Natural killer cell (primary cell): Measurements from ENCODE around the gene KRTAP6-1. TPM values are rescaled to one million over a fixed set of nuclear protein-coding genes. Genes with fewer than 3 reads are reported as not detected.

Experiments used
- ATAC-seq, 3 donors: fragments of 150-1000 bp in 2 of 3; fragments of 200-7000 bp in 1 of 3; cut with Tn5 transposase; 1 replicate in 1 of 3; 2 replicates in 2 of 3; pipeline ENCODE4 v1.10.0; 2021; ENCODE audit warnings: mild to moderate bottlenecking in 2 of 3, moderate library complexity in 2 of 3
- DNase-seq, 2 donors: peaks; one replicate each; pipeline versions ENCODE4 v3.0.0 to v3.0.0-alpha.2; 2013 to 2021; ENCODE audit warnings: mixed read lengths in 1 of 2
- H3K27ac ChIP-seq: one replicate; pipeline ENCODE4 v1.5.1; 2013; ENCODE audit warnings: mild to moderate bottlenecking, low read length
- H3K27me3 ChIP-seq: one replicate; pipeline ENCODE4 v1.6.1; 2013; ENCODE audit warnings: low read length; ENCODE audit not compliant: control insufficient read depth, insufficient read depth
- H3K36me3 ChIP-seq: one replicate; pipeline ENCODE4 v1.6.1; 2013; ENCODE audit warnings: low read length; ENCODE audit not compliant: control insufficient read depth, insufficient read depth
- H3K4me1 ChIP-seq: one replicate; pipeline ENCODE4 v1.6.1; 2013; ENCODE audit warnings: low read length; ENCODE audit not compliant: control insufficient read depth, insufficient read depth
- H3K4me3 ChIP-seq: one replicate; pipeline ENCODE4 v1.5.1; 2013; ENCODE audit warnings: low read length
- H3K9me3 ChIP-seq: one replicate; pipeline ENCODE4 v1.6.1; 2013; ENCODE audit warnings: low read length; ENCODE audit not compliant: control insufficient read depth, insufficient read depth
- H3K27ac Mint-ChIP-seq, 2 donors: one replicate each; pipeline ENCODE4 v1.8.0; 2022; ENCODE audit warnings: mild to moderate bottlenecking in 2 of 2, mixed read lengths in 2 of 2, moderate library complexity in 1 of 2
- H3K27me3 Mint-ChIP-seq, 2 donors: one replicate each; pipeline ENCODE4 v1.8.0; 2022; ENCODE audit warnings: low read depth in 2 of 2, mixed read lengths in 2 of 2
- H3K36me3 Mint-ChIP-seq: one replicate; pipeline ENCODE4 v1.8.0; 2022; ENCODE audit warnings: mixed read lengths
- H3K4me1 Mint-ChIP-seq, 2 donors: one replicate each; pipeline ENCODE4 v1.8.0; 2022; ENCODE audit warnings: mixed read lengths in 2 of 2
- H3K4me3 Mint-ChIP-seq: one replicate; pipeline ENCODE4 v1.8.0; 2022; ENCODE audit warnings: mild to moderate bottlenecking, moderate library complexity, mixed read lengths
- H3K9me3 Mint-ChIP-seq, 2 donors: one replicate each; pipeline ENCODE4 v1.8.0; 2022; ENCODE audit warnings: mixed read lengths in 2 of 2
- WGBS: methylation state at CpG from one replicate; pipeline ENCODE4 v1.1.7; 2013; ENCODE audit warnings: missing lambda C conversion rate; ENCODE audit not compliant: insufficient coverage; 5-methylcytosine and 5-hydroxymethylcytosine counted together
- intact Hi-C: fragments of 100-400 bp; cut with micrococcal nuclease; formaldehyde crosslinking; loops from one replicate; pipeline ENCODE4 v1.14.2; 2022
- total RNA-seq, 4 donors: library from RNA; stranded (reverse); fragments of 120-200 nt in 1 of 4; gene quantifications; one replicate each; pipeline versions ENCODE4 v1.2.3 to v1.2.4, GENCODE V29; 2013 to 2022
- TF ChIP-seq, protein P1 (sequence below): fragments of 200-600 bp; IDR thresholded peaks from one replicate; pipeline ENCODE4 v1.8.0; 2022; ENCODE audit warnings: antibody characterized with exemption

Gene KRTAP6-1
- total RNA-seq, 3 donors from 2014 or later (not counting 1 experiment from before 2014, with no cell fraction given): not detected

DNA sequence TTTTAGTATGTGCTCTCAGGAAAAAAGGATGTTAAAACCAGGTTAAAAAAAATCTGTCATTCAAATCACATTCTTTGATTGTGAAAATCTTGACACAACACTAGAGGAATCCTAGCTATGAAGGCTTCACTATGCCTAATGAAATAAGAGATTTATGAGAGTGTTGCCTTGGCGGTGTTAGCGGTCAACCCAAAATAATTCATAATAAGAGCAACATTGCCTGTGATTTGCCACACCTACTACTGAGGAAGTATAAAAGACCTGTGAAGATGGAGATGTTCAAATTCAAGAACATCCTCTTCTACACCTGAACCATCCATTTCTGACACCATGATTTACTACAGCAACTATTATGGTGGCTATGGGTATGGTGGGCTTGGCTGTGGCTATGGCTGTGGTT lies 2.4 kb upstream of the KRTAP6-1 start, which contains the start of gene KRTAP20-1:
Gene KRTAP20-1 (plus strand): TSS at position 301 of the 400 bp plus-strand sequence. CDS start 30 bp downstream, at position 331.
- no peaks in the 10 kb centered on the region for H3K36me3 ChIP-seq
- Mint-ChIP-seq H3K27ac (no peak within 1 kb of the TSS), H3K9me3 (peaks cover 3 to 4% of the 10 kb centered on the region in 2 donors), H3K27me3 (no peaks in the 10 kb centered on the region), H3K36me3 (no peaks in the 10 kb centered on the region), H3K4me1 (no peaks in the 10 kb centered on the region), H3K4me3 (no peak within 1 kb of the TSS)
- no CpG with 5 or more reads among the region's 2 CpGs for WGBS
- intact Hi-C loops: no loop called here
- no peak for DNase-seq
- no peak within 1 kb of the TSS for H3K4me3 ChIP-seq
- TF ChIP-seq, protein P1, sequence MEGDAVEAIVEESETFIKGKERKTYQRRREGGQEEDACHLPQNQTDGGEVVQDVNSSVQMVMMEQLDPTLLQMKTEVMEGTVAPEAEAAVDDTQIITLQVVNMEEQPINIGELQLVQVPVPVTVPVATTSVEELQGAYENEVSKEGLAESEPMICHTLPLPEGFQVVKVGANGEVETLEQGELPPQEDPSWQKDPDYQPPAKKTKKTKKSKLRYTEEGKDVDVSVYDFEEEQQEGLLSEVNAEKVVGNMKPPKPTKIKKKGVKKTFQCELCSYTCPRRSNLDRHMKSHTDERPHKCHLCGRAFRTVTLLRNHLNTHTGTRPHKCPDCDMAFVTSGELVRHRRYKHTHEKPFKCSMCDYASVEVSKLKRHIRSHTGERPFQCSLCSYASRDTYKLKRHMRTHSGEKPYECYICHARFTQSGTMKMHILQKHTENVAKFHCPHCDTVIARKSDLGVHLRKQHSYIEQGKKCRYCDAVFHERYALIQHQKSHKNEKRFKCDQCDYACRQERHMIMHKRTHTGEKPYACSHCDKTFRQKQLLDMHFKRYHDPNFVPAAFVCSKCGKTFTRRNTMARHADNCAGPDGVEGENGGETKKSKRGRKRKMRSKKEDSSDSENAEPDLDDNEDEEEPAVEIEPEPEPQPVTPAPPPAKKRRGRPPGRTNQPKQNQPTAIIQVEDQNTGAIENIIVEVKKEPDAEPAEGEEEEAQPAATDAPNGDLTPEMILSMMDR: no peak
- H3K27me3 ChIP-seq: no peaks in the 10 kb centered on the region
- H3K9me3 ChIP-seq: peaks cover 4% of the 10 kb centered on the region
- H3K27ac ChIP-seq: no peak within 1 kb of the TSS
- ATAC-seq: no peak
- H3K4me1 ChIP-seq: no peaks in the 10 kb centered on the region

DNA sequence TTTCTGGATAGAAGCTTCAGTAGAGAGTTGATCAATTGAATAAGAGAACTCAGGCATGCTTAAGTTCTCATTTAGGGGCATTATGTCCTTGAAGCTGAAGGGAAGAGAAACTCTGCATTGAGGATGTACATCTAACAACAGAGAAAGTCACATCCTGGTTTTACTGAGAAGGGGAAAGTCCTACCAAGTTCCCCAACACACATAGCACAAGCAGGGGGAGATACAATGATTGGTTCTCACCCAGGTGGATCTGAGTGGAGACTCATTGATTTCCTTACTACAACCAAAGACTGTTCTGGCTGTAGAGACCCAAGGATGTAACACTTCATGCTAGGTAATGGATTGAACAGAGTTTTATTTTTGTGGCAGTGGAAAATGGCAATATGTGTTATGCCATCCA lies 1.5 kb upstream of the KRTAP6-1 start:
- DNase-seq (no peak), ATAC-seq (no peak)
- Mint-ChIP-seq H3K9me3 (peaks cover 6 to 9% of the 10 kb centered on the region in 2 donors), H3K27ac (no peak overlapping the region), H3K27me3 (no peaks in the 10 kb centered on the region), H3K4me3 (no peak overlapping the region), H3K36me3 (no peaks in the 10 kb centered on the region), H3K4me1 (no peaks in the 10 kb centered on the region)
- H3K4me3 ChIP-seq: no peak overlapping the region
- intact Hi-C loops: no loop called here
- H3K9me3 ChIP-seq: peaks cover 4% of the 10 kb centered on the region
- H3K4me1 ChIP-seq: no peaks in the 10 kb centered on the region
- TF ChIP-seq, protein P1: no peak
- H3K36me3 ChIP-seq: no peaks in the 10 kb centered on the region
- H3K27ac ChIP-seq: no peak overlapping the region
- no peaks in the 10 kb centered on the region for H3K27me3 ChIP-seq

DNA sequence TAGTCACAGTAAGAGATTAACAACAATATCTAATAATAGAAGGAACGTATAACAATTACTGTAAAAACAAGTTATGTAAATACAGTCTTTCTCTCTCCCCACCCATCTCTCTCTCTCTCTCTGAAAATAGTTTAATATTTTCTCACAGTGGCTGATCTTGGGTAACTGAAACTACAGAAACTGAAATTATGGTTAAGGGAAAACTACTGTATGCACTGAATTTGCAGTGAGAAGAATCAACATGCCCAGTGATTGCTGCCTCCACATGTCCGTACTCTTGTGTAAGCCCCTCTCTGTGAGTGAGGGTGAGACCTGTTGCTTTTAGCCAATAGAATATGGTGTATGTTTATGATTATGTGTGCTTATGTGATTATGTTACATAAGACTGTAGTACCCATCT lies 1.6 kb downstream of the KRTAP6-1 start:
- no peak overlapping the region for H3K4me3 Mint-ChIP-seq
- H3K27ac Mint-ChIP-seq: no peak overlapping the region
- no peaks in the 10 kb centered on the region for H3K36me3 ChIP-seq

DNA sequence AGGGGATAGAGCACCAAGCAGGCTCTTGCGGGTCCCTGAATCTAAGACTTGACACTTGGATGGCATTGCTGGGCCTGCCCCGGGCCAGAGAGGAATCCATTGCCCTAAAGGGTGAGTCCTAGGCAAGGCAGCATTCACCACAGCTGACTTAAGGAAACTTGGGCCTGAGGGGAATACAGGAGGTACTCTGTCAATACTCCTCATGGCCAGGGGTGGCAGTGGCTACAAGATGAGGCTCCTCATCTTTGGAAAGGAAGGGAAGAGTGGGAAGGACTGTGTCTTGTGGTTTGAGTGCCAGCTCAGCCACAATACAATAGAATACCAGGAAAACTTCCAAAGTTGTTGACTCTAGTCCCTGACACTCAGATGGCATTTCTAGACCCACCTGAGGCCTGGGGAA lies 7.8 kb downstream of the KRTAP6-1 start:
- WGBS: 90% methylated on average over 2 of the region's 2 CpGs
- Histone ChIP-seq H3K9me3 (peaks cover 3% of the 10 kb centered on the region), H3K27ac (no peak overlapping the region), H3K4me1 (no peaks in the 10 kb centered on the region), H3K4me3 (no peak overlapping the region), H3K27me3 (no peaks in the 10 kb centered on the region), H3K36me3 (no peaks in the 10 kb centered on the region)
- TF ChIP-seq, protein P1: no peak
- Mint-ChIP-seq H3K4me3 (no peak overlapping the region), H3K27me3 (no peaks in the 10 kb centered on the region), H3K4me1 (no peaks in the 10 kb centered on the region), H3K9me3 (peaks cover 21 to 24% of the 10 kb centered on the region in 2 donors), H3K27ac (no peak overlapping the region), H3K36me3 (peaks cover 13% of the 10 kb centered on the region)
- intact Hi-C loops: no loop called here
- no peak for ATAC-seq
- DNase-seq: no peak

More for the DNA sequence above, 1.6 kb downstream of the KRTAP6-1 start:
- intact Hi-C loops: no loop called here
- Mint-ChIP-seq H3K36me3 (no peaks in the 10 kb centered on the region), H3K27me3 (no peaks in the 10 kb centered on the region), H3K4me1 (no peaks in the 10 kb centered on the region), H3K9me3 (peaks cover 13 to 17% of the 10 kb centered on the region in 2 donors)
- WGBS: 89% methylated on average over 1 of the region's 2 CpGs
- Histone ChIP-seq H3K9me3 (peaks cover 4% of the 10 kb centered on the region), H3K27ac (no peak overlapping the region), H3K4me1 (no peaks in the 10 kb centered on the region), H3K27me3 (no peaks in the 10 kb centered on the region), H3K4me3 (no peak overlapping the region)
- ATAC-seq (no peak), DNase-seq (no peak)
- TF ChIP-seq, protein P1: no peak
